ENCODE data around the gene UPB1. TPM values are rescaled to one million over a fixed set of nuclear protein-coding genes. Genes with fewer than 3 reads are reported as not detected.
A peak's percentile ranks its signal among the peaks of the same experiment; 100 is the strongest.

UPB1 gene
- total RNA-seq, 1 experiment from 2014 or later, result 0.09 TPM

DNA sequence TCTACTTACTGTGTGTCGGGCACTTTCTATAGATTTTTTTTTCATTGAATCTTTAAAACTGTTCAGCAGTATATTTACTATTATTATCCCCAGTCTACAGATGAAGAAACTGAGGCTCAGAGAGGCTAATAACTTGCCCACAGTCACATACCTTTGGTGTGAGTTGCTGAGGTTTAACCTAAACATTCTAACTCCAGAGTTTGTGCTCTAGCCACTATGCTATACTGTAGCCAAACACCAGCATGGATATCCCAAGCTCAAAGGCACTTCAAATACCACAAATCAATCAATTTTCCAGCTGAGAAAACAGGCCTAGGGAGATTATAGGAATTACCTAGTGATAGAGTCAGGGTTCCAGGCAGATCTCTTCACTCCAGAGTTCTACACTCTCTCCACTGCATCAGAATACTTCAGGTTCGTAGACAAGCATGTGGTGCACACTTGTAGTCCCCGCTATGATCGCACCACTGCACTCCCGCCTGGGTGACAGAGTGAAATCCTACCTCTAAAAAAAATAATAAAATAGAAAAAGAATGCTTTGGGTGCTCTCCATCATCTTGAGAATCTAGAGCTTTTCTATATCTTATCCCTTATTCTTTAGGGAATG is 20.4 kb upstream of the UPB1 start:
- H3K4me3 Mint-ChIP-seq, result no peak overlapping the region
- H3K27me3 Mint-ChIP-seq (ENCODE audit: low read depth), result no peaks in the 10 kb centered on the region
- peaks cover 8% of the 10 kb centered on the region for H3K9me3 Mint-ChIP-seq
- no peak for ATAC-seq
- ChIA-PET CTCF (interaction anchor here (0.7 to 2.1 kb wide), 4 partner anchors 14 to 53 kb away, joined by 3 to 4 read pairs (median 4); no protein-coding TSS in a partner anchor), POLR2A (no interaction called here)
- peaks cover 3% of the 10 kb centered on the region; the same call in 1 of the 2 replicates for H3K36me3 Mint-ChIP-seq
- no peaks in the 10 kb centered on the region for H3K4me1 Mint-ChIP-seq
- no peak overlapping the region for H3K27ac Mint-ChIP-seq
- no peak for DNase-seq (ENCODE audit: low spot score)
- no peak for TF ChIP-seq ELF4 (CRISPR knock-in tag; IDR thresholded peaks at IDR 0.05; ENCODE audit: low read depth)
- no peak for TF ChIP-seq NFATC4 (CRISPR knock-in tag; IDR thresholded peaks at IDR 0.05)

DNA sequence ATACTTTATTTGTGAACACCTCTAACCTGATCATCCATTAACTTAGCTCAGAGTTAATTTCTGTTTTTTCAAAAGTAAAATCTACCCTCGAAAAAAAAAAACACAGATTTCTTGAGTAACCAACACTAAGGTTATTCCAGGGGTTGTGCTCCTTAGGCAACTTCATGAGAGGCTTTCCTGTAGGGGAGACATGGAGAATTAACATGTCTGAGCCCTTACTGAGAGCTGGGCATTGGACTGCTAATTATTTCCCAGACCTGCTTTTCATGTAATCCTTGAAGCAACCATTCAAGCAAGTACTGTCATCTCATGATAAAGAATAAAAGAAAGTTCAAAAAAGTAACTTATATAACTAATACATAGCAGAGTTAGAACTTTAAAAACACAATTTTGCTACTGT is 13.5 kb upstream of the UPB1 start:
- ATAC-seq, result peak; percentile 65
- CTCF ChIA-PET, result interaction anchor here (0.6 to 2.4 kb wide), 4 partner anchors 20 to 79 kb away, joined by 3 to 8 read pairs (median 4); no protein-coding TSS in a partner anchor
- Mint-ChIP-seq H3K36me3 (no peaks in the 10 kb centered on the region), H3K27ac (no peak overlapping the region), H3K27me3 (ENCODE audit: low read depth) (no peaks in the 10 kb centered on the region), H3K4me3 (no peak overlapping the region), H3K4me1 (peaks cover 5% of the 10 kb centered on the region), H3K9me3 (no peaks in the 10 kb centered on the region)
- POLR2A ChIA-PET, result no interaction called here
- no peak for TF ChIP-seq EMX1 (CRISPR knock-in tag; IDR thresholded peaks at IDR 0.05)
- no peak for TF ChIP-seq ESRRA (CRISPR knock-in tag; IDR thresholded peaks at IDR 0.05; ENCODE audit: borderline replicate concordance)
- TF ChIP-seq, protein P1, sequence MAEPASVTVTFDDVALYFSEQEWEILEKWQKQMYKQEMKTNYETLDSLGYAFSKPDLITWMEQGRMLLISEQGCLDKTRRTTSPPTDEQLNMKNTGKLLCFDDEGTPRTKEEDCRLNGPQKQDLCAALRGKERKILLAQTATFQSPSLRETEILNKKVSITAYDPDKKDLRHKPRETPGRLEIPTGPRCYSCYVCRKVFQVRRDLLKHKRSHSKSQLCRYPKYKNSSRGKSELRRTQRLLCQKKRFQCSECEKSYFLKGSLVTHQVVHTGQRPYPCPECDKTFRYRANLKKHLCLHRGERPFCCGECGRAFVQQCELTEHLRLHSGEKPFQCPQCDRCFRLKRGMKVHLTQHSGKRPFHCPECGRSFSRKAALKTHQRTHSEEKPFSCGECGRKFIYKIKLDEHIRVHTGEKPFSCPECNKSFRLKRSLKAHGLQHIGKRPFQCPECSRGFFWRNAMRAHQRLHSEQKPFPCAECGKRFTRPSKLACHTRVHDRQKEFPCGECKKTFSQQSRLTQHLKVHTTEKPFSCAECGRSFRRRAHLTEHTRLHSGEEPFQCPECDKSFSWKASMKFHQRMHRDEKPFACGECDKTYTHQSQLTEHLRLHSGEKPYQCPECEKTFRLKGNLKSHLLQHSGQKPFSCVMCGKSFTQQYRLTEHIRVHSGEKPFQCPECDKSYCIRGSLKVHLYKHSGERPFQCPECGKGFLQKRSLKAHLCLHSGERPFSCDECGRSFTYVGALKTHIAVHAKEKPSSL (CRISPR knock-in tag; conservative IDR thresholded peaks at IDR 0.05), result no peak
- TF ChIP-seq, protein P2, sequence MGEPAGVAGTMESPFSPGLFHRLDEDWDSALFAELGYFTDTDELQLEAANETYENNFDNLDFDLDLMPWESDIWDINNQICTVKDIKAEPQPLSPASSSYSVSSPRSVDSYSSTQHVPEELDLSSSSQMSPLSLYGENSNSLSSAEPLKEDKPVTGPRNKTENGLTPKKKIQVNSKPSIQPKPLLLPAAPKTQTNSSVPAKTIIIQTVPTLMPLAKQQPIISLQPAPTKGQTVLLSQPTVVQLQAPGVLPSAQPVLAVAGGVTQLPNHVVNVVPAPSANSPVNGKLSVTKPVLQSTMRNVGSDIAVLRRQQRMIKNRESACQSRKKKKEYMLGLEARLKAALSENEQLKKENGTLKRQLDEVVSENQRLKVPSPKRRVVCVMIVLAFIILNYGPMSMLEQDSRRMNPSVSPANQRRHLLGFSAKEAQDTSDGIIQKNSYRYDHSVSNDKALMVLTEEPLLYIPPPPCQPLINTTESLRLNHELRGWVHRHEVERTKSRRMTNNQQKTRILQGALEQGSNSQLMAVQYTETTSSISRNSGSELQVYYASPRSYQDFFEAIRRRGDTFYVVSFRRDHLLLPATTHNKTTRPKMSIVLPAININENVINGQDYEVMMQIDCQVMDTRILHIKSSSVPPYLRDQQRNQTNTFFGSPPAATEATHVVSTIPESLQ (CRISPR knock-in tag; IDR thresholded peaks at IDR 0.05), result no peak
- TF ChIP-seq, protein P3, sequence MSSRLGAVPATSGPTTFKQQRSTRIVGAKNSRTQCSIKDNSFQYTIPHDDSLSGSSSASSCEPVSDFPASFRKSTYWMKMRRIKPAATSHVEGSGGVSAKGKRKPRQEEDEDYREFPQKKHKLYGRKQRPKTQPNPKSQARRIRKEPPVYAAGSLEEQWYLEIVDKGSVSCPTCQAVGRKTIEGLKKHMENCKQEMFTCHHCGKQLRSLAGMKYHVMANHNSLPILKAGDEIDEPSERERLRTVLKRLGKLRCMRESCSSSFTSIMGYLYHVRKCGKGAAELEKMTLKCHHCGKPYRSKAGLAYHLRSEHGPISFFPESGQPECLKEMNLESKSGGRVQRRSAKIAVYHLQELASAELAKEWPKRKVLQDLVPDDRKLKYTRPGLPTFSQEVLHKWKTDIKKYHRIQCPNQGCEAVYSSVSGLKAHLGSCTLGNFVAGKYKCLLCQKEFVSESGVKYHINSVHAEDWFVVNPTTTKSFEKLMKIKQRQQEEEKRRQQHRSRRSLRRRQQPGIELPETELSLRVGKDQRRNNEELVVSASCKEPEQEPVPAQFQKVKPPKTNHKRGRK (CRISPR knock-in tag; IDR thresholded peaks at IDR 0.05; ENCODE audit: borderline replicate concordance), result no peak
- TF ChIP-seq, protein P4, sequence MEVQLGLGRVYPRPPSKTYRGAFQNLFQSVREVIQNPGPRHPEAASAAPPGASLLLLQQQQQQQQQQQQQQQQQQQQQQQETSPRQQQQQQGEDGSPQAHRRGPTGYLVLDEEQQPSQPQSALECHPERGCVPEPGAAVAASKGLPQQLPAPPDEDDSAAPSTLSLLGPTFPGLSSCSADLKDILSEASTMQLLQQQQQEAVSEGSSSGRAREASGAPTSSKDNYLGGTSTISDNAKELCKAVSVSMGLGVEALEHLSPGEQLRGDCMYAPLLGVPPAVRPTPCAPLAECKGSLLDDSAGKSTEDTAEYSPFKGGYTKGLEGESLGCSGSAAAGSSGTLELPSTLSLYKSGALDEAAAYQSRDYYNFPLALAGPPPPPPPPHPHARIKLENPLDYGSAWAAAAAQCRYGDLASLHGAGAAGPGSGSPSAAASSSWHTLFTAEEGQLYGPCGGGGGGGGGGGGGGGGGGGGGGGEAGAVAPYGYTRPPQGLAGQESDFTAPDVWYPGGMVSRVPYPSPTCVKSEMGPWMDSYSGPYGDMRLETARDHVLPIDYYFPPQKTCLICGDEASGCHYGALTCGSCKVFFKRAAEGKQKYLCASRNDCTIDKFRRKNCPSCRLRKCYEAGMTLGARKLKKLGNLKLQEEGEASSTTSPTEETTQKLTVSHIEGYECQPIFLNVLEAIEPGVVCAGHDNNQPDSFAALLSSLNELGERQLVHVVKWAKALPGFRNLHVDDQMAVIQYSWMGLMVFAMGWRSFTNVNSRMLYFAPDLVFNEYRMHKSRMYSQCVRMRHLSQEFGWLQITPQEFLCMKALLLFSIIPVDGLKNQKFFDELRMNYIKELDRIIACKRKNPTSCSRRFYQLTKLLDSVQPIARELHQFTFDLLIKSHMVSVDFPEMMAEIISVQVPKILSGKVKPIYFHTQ (CRISPR knock-in tag; IDR thresholded peaks at IDR 0.05), result no peak
- TF ChIP-seq, protein P5, sequence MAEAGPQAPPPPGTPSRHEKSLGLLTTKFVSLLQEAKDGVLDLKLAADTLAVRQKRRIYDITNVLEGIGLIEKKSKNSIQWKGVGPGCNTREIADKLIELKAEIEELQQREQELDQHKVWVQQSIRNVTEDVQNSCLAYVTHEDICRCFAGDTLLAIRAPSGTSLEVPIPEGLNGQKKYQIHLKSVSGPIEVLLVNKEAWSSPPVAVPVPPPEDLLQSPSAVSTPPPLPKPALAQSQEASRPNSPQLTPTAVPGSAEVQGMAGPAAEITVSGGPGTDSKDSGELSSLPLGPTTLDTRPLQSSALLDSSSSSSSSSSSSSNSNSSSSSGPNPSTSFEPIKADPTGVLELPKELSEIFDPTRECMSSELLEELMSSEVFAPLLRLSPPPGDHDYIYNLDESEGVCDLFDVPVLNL (CRISPR knock-in tag; IDR thresholded peaks at IDR 0.05; ENCODE audit: borderline replicate concordance, low read depth), result no peak
- TF ChIP-seq, protein P6, sequence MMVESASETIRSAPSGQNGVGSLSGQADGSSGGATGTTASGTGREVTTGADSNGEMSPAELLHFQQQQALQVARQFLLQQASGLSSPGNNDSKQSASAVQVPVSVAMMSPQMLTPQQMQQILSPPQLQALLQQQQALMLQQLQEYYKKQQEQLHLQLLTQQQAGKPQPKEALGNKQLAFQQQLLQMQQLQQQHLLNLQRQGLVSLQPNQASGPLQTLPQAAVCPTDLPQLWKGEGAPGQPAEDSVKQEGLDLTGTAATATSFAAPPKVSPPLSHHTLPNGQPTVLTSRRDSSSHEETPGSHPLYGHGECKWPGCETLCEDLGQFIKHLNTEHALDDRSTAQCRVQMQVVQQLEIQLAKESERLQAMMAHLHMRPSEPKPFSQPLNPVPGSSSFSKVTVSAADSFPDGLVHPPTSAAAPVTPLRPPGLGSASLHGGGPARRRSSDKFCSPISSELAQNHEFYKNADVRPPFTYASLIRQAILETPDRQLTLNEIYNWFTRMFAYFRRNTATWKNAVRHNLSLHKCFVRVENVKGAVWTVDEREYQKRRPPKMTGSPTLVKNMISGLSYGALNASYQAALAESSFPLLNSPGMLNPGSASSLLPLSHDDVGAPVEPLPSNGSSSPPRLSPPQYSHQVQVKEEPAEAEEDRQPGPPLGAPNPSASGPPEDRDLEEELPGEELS (CRISPR knock-in tag; IDR thresholded peaks at IDR 0.05), result no peak
- TF ChIP-seq ZNF416 (CRISPR knock-in tag; IDR thresholded peaks at IDR 0.05), result no peak
- no peak for TF ChIP-seq NR2C2 (CRISPR knock-in tag; IDR thresholded peaks at IDR 0.05)
- DNase-seq (ENCODE audit: low spot score), result no peak

Data from WTC11 (cell line).